HCT116 (cell line): ENCODE data around the gene TRAK1. TPM values are rescaled to one million over a fixed set of nuclear protein-coding genes. Genes with fewer than 3 reads are reported as not detected.

Experiments
- ATAC-seq: fragments of 200-7000 bp; cut with Tn5 transposase; 2 replicates; pipeline ENCODE4 v1.9.1; 2020; ENCODE audit warnings: mild to moderate bottlenecking, moderate library complexity
- BruUV-seq: library from RNA; stranded (reverse); fragments of 400-500 nt; replicated peaks from 2 replicates; lab custom pipeline; 2021; lab: Mats Ljungman, UMichigan
- CTCF ChIA-PET: fragments of 300-600 bp; sonication (Branson Sonifier 250); formaldehyde crosslinking; loops from one replicate; lab custom pipeline; 2021; ENCODE audit warnings: antibody characterized with exemption; lab: Charles Lee
- POLR2A ChIA-PET: fragments of 300-600, 350-600 bp; sonication (Branson Sonifier 250); formaldehyde crosslinking; loops from one replicate; lab custom pipeline; 2021; ENCODE audit warnings: antibody characterized with exemption; lab: Charles Lee
- RAD21 ChIA-PET, 2 experiments: fragments of 300-600 bp; sonication (Branson Sonifier 250); formaldehyde crosslinking; loops; one replicate each; lab custom pipeline; 2023; ENCODE audit warnings: low total read pairs in 2 of 2; ENCODE audit not compliant: uncharacterized antibody in 2 of 2, unreplicated experiment in 2 of 2, low non-redundant PET in 1 of 2; lab: Charles Lee
- DNase-seq: peaks from one replicate; pipeline ENCODE4 v3.0.0-alpha.2; 2010; ENCODE audit warnings: low read depth, low spot score
- H2AFZ ChIP-seq: fragments of 200-600 bp; shearing (Covaris generic), sonication (generic); 2 replicates; pipeline ENCODE4 v1.6.1; 2017; ENCODE audit warnings: low read depth, mixed run types, mixed read lengths, antibody characterized with exemption, low read length; ENCODE audit not compliant: poor library complexity, severe bottlenecking
- H3K27ac ChIP-seq: 2 replicates; pipeline ENCODE4 v1.5.1; 2012; ENCODE audit warnings: low read depth, low read length
- H3K27me3 ChIP-seq: fragments of 200-600 bp; sonication (generic); 2 replicates; pipeline ENCODE4 v1.6.1; 2016; ENCODE audit warnings: mixed run types, low read length, mixed read lengths; ENCODE audit not compliant: insufficient read depth
- H3K36me3 ChIP-seq, 2 experiments: fragments of 200-500 bp in 1 of 2; fragments of 200-600 bp in 1 of 2; sonication (Bioruptor generic) in 1 of 2; sonication (generic) in 1 of 2; 2 replicates each; pipeline versions ENCODE4 v1.5.1 to v1.6.1; 2014 to 2016; ENCODE audit warnings: low read length in 2 of 2, inconsistent platforms in 1 of 2, mixed read lengths in 1 of 2, mixed run types in 1 of 2; ENCODE audit not compliant: insufficient read depth in 2 of 2, control insufficient read depth in 1 of 2
- H3K4me1 ChIP-seq, 2 experiments: fragments of 200-600 bp in 1 of 2; sonication (generic) in 1 of 2; 2 replicates each; pipeline versions ENCODE4 v1.5.1 to v1.6.1; 2012 to 2017; ENCODE audit warnings: low read length in 2 of 2, inconsistent platforms in 1 of 2, mild to moderate bottlenecking in 1 of 2, mixed read lengths in 1 of 2, mixed run types in 1 of 2, moderate library complexity in 1 of 2; ENCODE audit not compliant: insufficient read depth in 2 of 2, control insufficient read depth in 1 of 2
- H3K4me2 ChIP-seq: fragments of 200-600 bp; sonication (generic); 2 replicates; pipeline ENCODE4 v1.6.1; 2017; ENCODE audit warnings: mixed run types, low read length, mixed read lengths
- H3K4me3 ChIP-seq, 2 experiments: fragments of 200-600 bp in 1 of 2; sonication (generic) in 1 of 2; replicated peaks in 1 of 2; 2 replicates each; pipeline ENCODE4 v1.5.1; 2011 to 2016; ENCODE audit warnings: low read length in 2 of 2, control low read depth in 1 of 2, low read depth in 1 of 2, mild to moderate bottlenecking in 1 of 2, mixed read lengths in 1 of 2, mixed run types in 1 of 2
- H3K79me2 ChIP-seq: fragments of 200-600 bp; sonication (generic); 2 replicates; pipeline ENCODE4 v1.6.1; 2017; ENCODE audit warnings: mild to moderate bottlenecking, mixed run types, low read length, moderate library complexity, mixed read lengths; ENCODE audit not compliant: insufficient read depth
- H3K9ac ChIP-seq: fragments of 200-600 bp; sonication (generic); 2 replicates; pipeline ENCODE4 v1.6.1; 2016; ENCODE audit warnings: low read length, mixed read lengths
- H3K9me2 ChIP-seq: fragments of 200-600 bp; sonication (generic), shearing (Covaris generic); 2 replicates; pipeline ENCODE4 v1.6.1; 2017; ENCODE audit warnings: mixed run types, mild to moderate bottlenecking, moderate library complexity; ENCODE audit not compliant: insufficient read depth
- H3K9me3 ChIP-seq, 2 experiments: fragments of 200-500 bp in 1 of 2; fragments of 200-600 bp in 1 of 2; sonication (Bioruptor generic) in 1 of 2; sonication (generic) in 1 of 2; 2 replicates each; pipeline ENCODE4 v1.6.1; 2014 to 2017; ENCODE audit warnings: low read length in 2 of 2, mixed read lengths in 2 of 2, inconsistent platforms in 1 of 2, low read depth in 1 of 2, mild to moderate bottlenecking in 1 of 2, mixed run types in 1 of 2, moderate library complexity in 1 of 2; ENCODE audit not compliant: control insufficient read depth in 1 of 2, insufficient read depth in 1 of 2
- H4K20me1 ChIP-seq: fragments of 200-600 bp; sonication (generic), shearing (Covaris generic); 2 replicates; pipeline ENCODE4 v1.6.1; 2017; ENCODE audit warnings: mixed run types, mild to moderate bottlenecking, moderate library complexity; ENCODE audit not compliant: insufficient read depth
- ELF1 ChIP-seq: IDR thresholded peaks from 2 replicates; pipeline ENCODE4 v1.6.1; 2012; ENCODE audit warnings: low read depth, borderline replicate concordance
- EZH2phosphoT487 ChIP-seq: fragments of 200-600 bp; IDR thresholded peaks from 2 replicates; pipeline ENCODE4 v1.6.1; 2018; ENCODE audit warnings: antibody characterized with exemption, borderline replicate concordance
- JUND ChIP-seq: IDR thresholded peaks from 2 replicates; pipeline ENCODE4 v1.6.1; 2012
- POLR2A ChIP-seq: IDR thresholded peaks from 2 replicates; pipeline ENCODE4 v1.7.0; 2011; ENCODE audit warnings: borderline replicate concordance; ENCODE audit not compliant: insufficient read depth, insufficient read length; ENCODE audit errors: extremely low read depth
- POLR2AphosphoS5 ChIP-seq: IDR thresholded peaks from 2 replicates; pipeline ENCODE4 v1.6.1; 2011; ENCODE audit warnings: mild to moderate bottlenecking, low read depth, low read length, moderate library complexity
- SIN3A ChIP-seq: IDR thresholded peaks from 2 replicates; pipeline ENCODE4 v1.6.1; 2012; ENCODE audit warnings: low read depth
- SRF ChIP-seq: IDR thresholded peaks from 2 replicates; pipeline ENCODE4 v1.6.1; 2012; ENCODE audit warnings: low read depth
- YY1 ChIP-seq: IDR thresholded peaks from 2 replicates; pipeline ENCODE4 v1.6.1; 2011; ENCODE audit warnings: low read length, low read depth, moderate library complexity, mild to moderate bottlenecking; ENCODE audit not compliant: insufficient replicate concordance; ENCODE audit errors: extremely low read depth
- ZFX ChIP-seq: fragments of 450-650 bp; IDR thresholded peaks from 2 replicates; pipeline ENCODE4 v1.6.1; 2017
- intact Hi-C: fragments of 100-400 bp; cut with micrococcal nuclease; formaldehyde crosslinking; loops from 2 replicates; pipeline ENCODE4 v1.10.0; 2022
- total RNA-seq: library from RNA; stranded (reverse); gene quantifications from one replicate; pipeline ENCODE4 v1.2.1, GENCODE V29; 2021; ENCODE audit not compliant: unreplicated experiment
- TF ChIP-seq, protein P1 (sequence below): IDR thresholded peaks from 2 replicates; pipeline ENCODE4 v1.6.1; 2012
- TF ChIP-seq, protein P2 (sequence below): IDR thresholded peaks from 2 replicates; pipeline ENCODE4 v1.6.1; 2012; ENCODE audit warnings: low read depth
- TF ChIP-seq, protein P3 (sequence below), 3 experiments: fragments of 200-600 bp in 1 of 3; sonication (generic) in 1 of 3; IDR thresholded peaks in 2 of 3; conservative IDR thresholded peaks in 1 of 3; 2 replicates each; pipeline ENCODE4 v1.5.1; 2012 to 2017; ENCODE audit warnings: low read depth in 2 of 3, low read length in 2 of 3, antibody characterized with exemption in 1 of 3, borderline replicate concordance in 1 of 3, control low read depth in 1 of 3, mild to moderate bottlenecking in 1 of 3, mixed read lengths in 1 of 3, mixed run types in 1 of 3, moderate library complexity in 1 of 3; ENCODE audit not compliant: insufficient read depth in 1 of 3

The TRAK1 gene
- total RNA-seq, 1 experiment from 2014 or later, result 25.9 TPM

GRCh38 chr3:42053476-42053875 is 37.7 kb upstream of the TRAK1 start:
- RAD21 ChIA-PET, result no interaction called here
- no peak overlapping the region for H3K9ac ChIP-seq
- peaks cover 0 to 12% of the 10 kb centered on the region in 2 experiments; a peak in 1 of 4 replicates for H3K4me1 ChIP-seq
- peaks cover 78% of the 10 kb centered on the region for H3K79me2 ChIP-seq
- no peaks in the 10 kb centered on the region for H3K9me2 ChIP-seq
- H3K27me3 ChIP-seq, result no peaks in the 10 kb centered on the region
- TF ChIP-seq POLR2AphosphoS5 (no peak), POLR2A (no peak), JUND (no peak), SIN3A (no peak), EZH2phosphoT487 (no peak), ZFX (no peak), ELF1 (no peak), SRF (no peak), YY1 (no peak)
- TF ChIP-seq, protein P1, sequence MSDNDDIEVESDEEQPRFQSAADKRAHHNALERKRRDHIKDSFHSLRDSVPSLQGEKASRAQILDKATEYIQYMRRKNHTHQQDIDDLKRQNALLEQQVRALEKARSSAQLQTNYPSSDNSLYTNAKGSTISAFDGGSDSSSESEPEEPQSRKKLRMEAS, result no peak
- TF ChIP-seq, protein P2, sequence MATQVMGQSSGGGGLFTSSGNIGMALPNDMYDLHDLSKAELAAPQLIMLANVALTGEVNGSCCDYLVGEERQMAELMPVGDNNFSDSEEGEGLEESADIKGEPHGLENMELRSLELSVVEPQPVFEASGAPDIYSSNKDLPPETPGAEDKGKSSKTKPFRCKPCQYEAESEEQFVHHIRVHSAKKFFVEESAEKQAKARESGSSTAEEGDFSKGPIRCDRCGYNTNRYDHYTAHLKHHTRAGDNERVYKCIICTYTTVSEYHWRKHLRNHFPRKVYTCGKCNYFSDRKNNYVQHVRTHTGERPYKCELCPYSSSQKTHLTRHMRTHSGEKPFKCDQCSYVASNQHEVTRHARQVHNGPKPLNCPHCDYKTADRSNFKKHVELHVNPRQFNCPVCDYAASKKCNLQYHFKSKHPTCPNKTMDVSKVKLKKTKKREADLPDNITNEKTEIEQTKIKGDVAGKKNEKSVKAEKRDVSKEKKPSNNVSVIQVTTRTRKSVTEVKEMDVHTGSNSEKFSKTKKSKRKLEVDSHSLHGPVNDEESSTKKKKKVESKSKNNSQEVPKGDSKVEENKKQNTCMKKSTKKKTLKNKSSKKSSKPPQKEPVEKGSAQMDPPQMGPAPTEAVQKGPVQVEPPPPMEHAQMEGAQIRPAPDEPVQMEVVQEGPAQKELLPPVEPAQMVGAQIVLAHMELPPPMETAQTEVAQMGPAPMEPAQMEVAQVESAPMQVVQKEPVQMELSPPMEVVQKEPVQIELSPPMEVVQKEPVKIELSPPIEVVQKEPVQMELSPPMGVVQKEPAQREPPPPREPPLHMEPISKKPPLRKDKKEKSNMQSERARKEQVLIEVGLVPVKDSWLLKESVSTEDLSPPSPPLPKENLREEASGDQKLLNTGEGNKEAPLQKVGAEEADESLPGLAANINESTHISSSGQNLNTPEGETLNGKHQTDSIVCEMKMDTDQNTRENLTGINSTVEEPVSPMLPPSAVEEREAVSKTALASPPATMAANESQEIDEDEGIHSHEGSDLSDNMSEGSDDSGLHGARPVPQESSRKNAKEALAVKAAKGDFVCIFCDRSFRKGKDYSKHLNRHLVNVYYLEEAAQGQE, result no peak
- TF ChIP-seq, protein P3, sequence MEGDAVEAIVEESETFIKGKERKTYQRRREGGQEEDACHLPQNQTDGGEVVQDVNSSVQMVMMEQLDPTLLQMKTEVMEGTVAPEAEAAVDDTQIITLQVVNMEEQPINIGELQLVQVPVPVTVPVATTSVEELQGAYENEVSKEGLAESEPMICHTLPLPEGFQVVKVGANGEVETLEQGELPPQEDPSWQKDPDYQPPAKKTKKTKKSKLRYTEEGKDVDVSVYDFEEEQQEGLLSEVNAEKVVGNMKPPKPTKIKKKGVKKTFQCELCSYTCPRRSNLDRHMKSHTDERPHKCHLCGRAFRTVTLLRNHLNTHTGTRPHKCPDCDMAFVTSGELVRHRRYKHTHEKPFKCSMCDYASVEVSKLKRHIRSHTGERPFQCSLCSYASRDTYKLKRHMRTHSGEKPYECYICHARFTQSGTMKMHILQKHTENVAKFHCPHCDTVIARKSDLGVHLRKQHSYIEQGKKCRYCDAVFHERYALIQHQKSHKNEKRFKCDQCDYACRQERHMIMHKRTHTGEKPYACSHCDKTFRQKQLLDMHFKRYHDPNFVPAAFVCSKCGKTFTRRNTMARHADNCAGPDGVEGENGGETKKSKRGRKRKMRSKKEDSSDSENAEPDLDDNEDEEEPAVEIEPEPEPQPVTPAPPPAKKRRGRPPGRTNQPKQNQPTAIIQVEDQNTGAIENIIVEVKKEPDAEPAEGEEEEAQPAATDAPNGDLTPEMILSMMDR (IDR thresholded peaks at IDR 0.05 in 2 of 3, conservative IDR thresholded peaks at IDR 0.05 in 1 of 3; ENCODE audit: borderline replicate concordance in 1 of 3, insufficient read depth in 1 of 3, low read depth in 2 of 3, low read length in 2 of 3), result no peak
- H3K9me3 ChIP-seq, result no peaks in the 10 kb centered on the region
- POLR2A ChIA-PET, result no interaction called here
- BruUV-seq, result no TSS peak
- intact Hi-C loops, result no loop called here
- H3K4me2 ChIP-seq, result no peak overlapping the region
- H3K36me3 ChIP-seq, result no peaks in the 10 kb centered on the region
- no peak overlapping the region for H3K4me3 ChIP-seq
- H4K20me1 ChIP-seq, result no peaks in the 10 kb centered on the region
- DNase-seq (no peak), ATAC-seq (no peak)
- H3K27ac ChIP-seq, result no peak overlapping the region
- H2AFZ ChIP-seq, result no peak overlapping the region
- CTCF ChIA-PET, result no interaction called here
